IgD-negative memory B cell (primary cell): ENCODE measurements around the gene TSSK2. TPM values are rescaled to one million over a fixed set of nuclear protein-coding genes. Genes with fewer than 3 reads are reported as not detected.

ENCODE experiments used
- H3K27ac Mint-ChIP-seq, 3 donors: one replicate each; pipeline ENCODE4 v1.8.0; 2020 to 2022; ENCODE audit warnings: mild to moderate bottlenecking in 3 of 3, mixed read lengths in 3 of 3, moderate library complexity in 1 of 3
- H3K27me3 Mint-ChIP-seq: one replicate; pipeline ENCODE4 v1.8.0; 2021; ENCODE audit warnings: mixed read lengths
- H3K36me3 Mint-ChIP-seq: one replicate; pipeline ENCODE4 v1.8.0; 2020; ENCODE audit warnings: mild to moderate bottlenecking, mixed read lengths
- H3K4me1 Mint-ChIP-seq, 3 donors: one replicate each; pipeline ENCODE4 v1.8.0; 2020 to 2022; ENCODE audit warnings: mixed read lengths in 3 of 3, mild to moderate bottlenecking in 1 of 3
- H3K4me3 Mint-ChIP-seq, 4 donors: one replicate each; pipeline ENCODE4 v1.8.0; 2020 to 2022; ENCODE audit warnings: mild to moderate bottlenecking in 4 of 4, mixed read lengths in 4 of 4, moderate library complexity in 3 of 4
- H3K9me3 Mint-ChIP-seq, 3 donors: one replicate each; pipeline ENCODE4 v1.8.0; 2020 to 2021; ENCODE audit warnings: mixed read lengths in 3 of 3, mild to moderate bottlenecking in 1 of 3
- polyA plus RNA-seq: library from polyadenylated mRNA; unstranded; fragments of 300-500 nt; fragmentation: Illumina TruSeq; gene quantifications from one replicate; pipeline ENCODE4 v1.2.3, GENCODE V29; 2021

The TSSK2 gene
- polyA plus RNA-seq, 1 donor from 2014 or later: not detected

GRCh38 chr22:19125474-19126308, 5.4 kb upstream of the TSSK2 start:
- Mint-ChIP-seq H3K4me3 (peak overlapping the region in 1 of 4 donors; percentile 72), H3K36me3 (peaks cover 3% of the 10 kb centered on the region), H3K9me3 (no peaks in the 10 kb centered on the region), H3K4me1 (peaks cover 8 to 11% (median 11%) of the 10 kb centered on the region in 3 donors), H3K27ac (peak overlapping the region in 1 of 3 donors; percentile 39), H3K27me3 (no peaks in the 10 kb centered on the region)

- H3K27ac Mint-ChIP-seq: no peak overlapping the region
- no peaks in the 10 kb centered on the region for H3K27me3 Mint-ChIP-seq
- H3K36me3 Mint-ChIP-seq: no peaks in the 10 kb centered on the region
- H3K9me3 Mint-ChIP-seq: no peaks in the 10 kb centered on the region
- no peak overlapping the region for H3K4me3 Mint-ChIP-seq
- H3K4me1 Mint-ChIP-seq: peaks cover under 1 to 5% (median 5%) of the 10 kb centered on the region in 3 donors
These were observed 4.5 kb upstream of the TSSK2 start for GRCh38 chr22:19126309-19127273.

GRCh38 chr22:19127329-19128008, 3.6 kb upstream of the TSSK2 start:
- H3K9me3 Mint-ChIP-seq: no peaks in the 10 kb centered on the region
- H3K27ac Mint-ChIP-seq: no peak overlapping the region
- H3K4me3 Mint-ChIP-seq: peak overlapping the region in 1 of 4 donors; percentile 20
- no peaks in the 10 kb centered on the region for H3K36me3 Mint-ChIP-seq
- H3K27me3 Mint-ChIP-seq: no peaks in the 10 kb centered on the region
- H3K4me1 Mint-ChIP-seq: peaks cover 0 to 5% (median 4%) of the 10 kb centered on the region in 3 donors

- Mint-ChIP-seq H3K27me3 (no peaks in the 10 kb centered on the region), H3K4me3 (peak overlapping the region in 1 of 4 donors; percentile 20), H3K4me1 (peaks cover 0 to 2% (median 0%) of the 10 kb centered on the region in 3 donors), H3K36me3 (no peaks in the 10 kb centered on the region), H3K27ac (no peak overlapping the region), H3K9me3 (no peaks in the 10 kb centered on the region)
These were observed 3.1 kb upstream of the TSSK2 start for GRCh38 chr22:19128009-19128401.

GRCh38 chr22:19128946-19129727, 2.0 kb upstream of the TSSK2 start:
- Mint-ChIP-seq H3K9me3 (no peaks in the 10 kb centered on the region), H3K4me3 (peak overlapping the region in 1 of 4 donors; percentile 18), H3K36me3 (no peaks in the 10 kb centered on the region), H3K4me1 (no peaks in the 10 kb centered on the region), H3K27ac (no peak overlapping the region), H3K27me3 (no peaks in the 10 kb centered on the region)

- Mint-ChIP-seq H3K27me3 (no peaks in the 10 kb centered on the region), H3K9me3 (no peaks in the 10 kb centered on the region), H3K36me3 (no peaks in the 10 kb centered on the region), H3K27ac (no peak overlapping the region), H3K4me3 (peak overlapping the region in 1 of 4 donors; percentile 18), H3K4me1 (no peaks in the 10 kb centered on the region)
These were observed 1.2 kb upstream of the TSSK2 start for GRCh38 chr22:19129871-19130270.

- Mint-ChIP-seq H3K27ac (peak overlapping the region in 1 of 3 donors; percentile 18), H3K27me3 (no peaks in the 10 kb centered on the region), H3K36me3 (peaks cover 5% of the 10 kb centered on the region), H3K4me3 (no peak overlapping the region), H3K9me3 (no peaks in the 10 kb centered on the region), H3K4me1 (peaks cover 0 to 6% (median 0%) of the 10 kb centered on the region in 3 donors)
These were observed 542 bp downstream of the TSSK2 start for GRCh38 chr22:19131685-19132015.

- peaks cover 5% of the 10 kb centered on the region for H3K36me3 Mint-ChIP-seq
- H3K27me3 Mint-ChIP-seq: no peaks in the 10 kb centered on the region
- H3K4me1 Mint-ChIP-seq: peaks cover 0 to 6% (median 0%) of the 10 kb centered on the region in 3 donors
- no peaks in the 10 kb centered on the region for H3K9me3 Mint-ChIP-seq
- H3K4me3 Mint-ChIP-seq: no peak overlapping the region
- peak overlapping the region in 1 of 3 donors; percentile 18 for H3K27ac Mint-ChIP-seq
These were observed 1.0 kb downstream of the TSSK2 start for GRCh38 chr22:19132153-19132552.

GRCh38 chr22:19132693-19133400, 1.7 kb downstream of the TSSK2 start:
- H3K27me3 Mint-ChIP-seq: no peaks in the 10 kb centered on the region
- H3K9me3 Mint-ChIP-seq: no peaks in the 10 kb centered on the region
- no peak overlapping the region for H3K4me3 Mint-ChIP-seq
- peaks cover 0 to 6% (median 0%) of the 10 kb centered on the region in 3 donors for H3K4me1 Mint-ChIP-seq
- no peak overlapping the region for H3K27ac Mint-ChIP-seq
- peaks cover 5% of the 10 kb centered on the region for H3K36me3 Mint-ChIP-seq

GRCh38 chr22:19133561-19133960, 2.5 kb downstream of the TSSK2 start:
- Mint-ChIP-seq H3K27me3 (no peaks in the 10 kb centered on the region), H3K36me3 (peaks cover 5% of the 10 kb centered on the region), H3K27ac (no peak overlapping the region), H3K4me3 (no peak overlapping the region), H3K4me1 (peaks cover 0 to 6% (median 0%) of the 10 kb centered on the region in 3 donors), H3K9me3 (no peaks in the 10 kb centered on the region)

GRCh38 chr22:19134176-19134831, 3.2 kb downstream of the TSSK2 start:
- peaks cover 5% of the 10 kb centered on the region for H3K36me3 Mint-ChIP-seq
- H3K27ac Mint-ChIP-seq: no peak overlapping the region
- peaks cover 0 to 6% (median 0%) of the 10 kb centered on the region in 3 donors for H3K4me1 Mint-ChIP-seq
- H3K9me3 Mint-ChIP-seq: no peaks in the 10 kb centered on the region
- H3K27me3 Mint-ChIP-seq: no peaks in the 10 kb centered on the region
- H3K4me3 Mint-ChIP-seq: no peak overlapping the region

- Mint-ChIP-seq H3K36me3 (peaks cover 5% of the 10 kb centered on the region), H3K4me3 (no peak overlapping the region), H3K4me1 (peaks cover 0 to 6% (median 0%) of the 10 kb centered on the region in 3 donors), H3K27ac (peak overlapping the region in 2 of 3 donors; percentile 32 to 86), H3K27me3 (no peaks in the 10 kb centered on the region), H3K9me3 (no peaks in the 10 kb centered on the region)
These were observed 3.8 kb downstream of the TSSK2 start for GRCh38 chr22:19134874-19135273.

GRCh38 chr22:19136915-19137314, 5.8 kb downstream of the TSSK2 start:
- H3K36me3 Mint-ChIP-seq: peaks cover 5% of the 10 kb centered on the region
- no peaks in the 10 kb centered on the region for H3K9me3 Mint-ChIP-seq
- H3K4me1 Mint-ChIP-seq: peaks cover 0 to 7% (median 0%) of the 10 kb centered on the region in 3 donors
- no peak overlapping the region for H3K27ac Mint-ChIP-seq
- no peaks in the 10 kb centered on the region for H3K27me3 Mint-ChIP-seq
- H3K4me3 Mint-ChIP-seq: no peak overlapping the region
